ENCODE data around the gene THTPA. TPM values are rescaled to one million over a fixed set of nuclear protein-coding genes. Genes with fewer than 3 reads are reported as not detected.

Gene THTPA, protein sequence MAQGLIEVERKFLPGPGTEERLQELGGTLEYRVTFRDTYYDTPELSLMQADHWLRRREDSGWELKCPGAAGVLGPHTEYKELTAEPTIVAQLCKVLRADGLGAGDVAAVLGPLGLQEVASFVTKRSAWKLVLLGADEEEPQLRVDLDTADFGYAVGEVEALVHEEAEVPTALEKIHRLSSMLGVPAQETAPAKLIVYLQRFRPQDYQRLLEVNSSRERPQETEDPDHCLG
- 8.5 and 9.0 TPM in 2 replicates for total RNA-seq (2014; rRNA removed; shearing (Covaris generic))

DNA sequence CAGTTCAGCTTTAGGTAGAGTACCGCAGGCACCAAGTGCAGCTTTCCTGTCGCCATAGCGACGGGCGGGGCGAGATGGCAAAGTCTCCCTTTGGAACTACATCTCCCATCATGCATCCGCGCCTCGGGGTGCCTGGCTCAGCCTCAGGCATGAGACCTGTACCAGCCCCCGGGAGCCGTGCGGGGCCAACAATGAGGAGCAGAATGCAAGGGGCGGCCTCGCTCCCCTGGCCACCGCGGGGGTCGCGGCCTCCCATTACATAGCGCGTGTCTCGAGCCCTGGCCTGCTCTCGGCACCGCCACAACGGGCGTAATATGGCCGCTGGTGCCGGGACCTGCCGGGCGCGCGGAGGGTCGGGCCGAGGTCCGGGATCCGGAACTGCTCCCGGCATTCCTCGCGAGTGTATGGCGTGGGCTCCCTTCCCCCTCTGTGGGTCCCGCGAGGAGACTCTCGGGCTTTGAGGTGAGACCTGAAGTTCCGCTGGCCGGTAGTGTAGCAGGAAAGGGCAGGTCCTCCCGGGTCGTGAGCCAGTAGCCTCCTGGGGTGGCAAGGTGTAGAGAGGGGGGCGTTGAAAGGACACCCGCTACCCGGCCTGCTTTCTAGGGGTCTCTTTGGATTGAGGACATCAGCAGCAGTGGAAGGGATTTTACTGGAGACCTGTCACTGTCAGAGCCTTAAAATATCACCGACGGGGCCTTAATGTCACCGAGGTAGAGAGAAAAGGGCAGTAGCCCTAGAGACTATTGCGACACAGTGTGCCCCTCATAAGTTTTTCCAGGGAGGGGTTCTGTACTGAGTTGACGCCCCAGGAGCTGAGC is at the start of gene THTPA:
Gene THTPA (plus strand): TSS at position 390 of the 818 bp plus-strand sequence. CDS start 487 bp downstream, outside the sequence.
- DNase-seq (ENCODE audit: low read depth) = peak; percentile 94

DNA sequence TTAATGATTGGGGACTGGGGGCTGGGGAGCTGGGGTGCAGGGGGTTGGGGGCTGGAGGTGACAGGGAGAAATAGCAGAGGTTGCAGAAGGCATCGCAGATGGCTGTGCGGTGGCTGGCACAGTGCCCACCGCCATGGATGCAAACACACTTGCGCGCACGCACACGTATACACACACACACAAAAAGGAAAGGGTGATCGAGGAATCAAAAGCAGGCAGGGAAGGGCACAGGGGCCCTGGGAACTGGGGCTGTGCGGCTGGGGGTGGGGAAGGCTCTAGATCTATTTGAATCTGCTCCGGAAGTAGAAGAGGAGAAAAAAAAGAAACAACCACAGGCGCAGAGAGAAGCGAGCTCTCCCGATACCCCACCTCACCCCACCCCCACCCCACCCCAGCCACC is 43.9 kb upstream of the THTPA start:
- no peak for DNase-seq (ENCODE audit: low read depth)

DNA sequence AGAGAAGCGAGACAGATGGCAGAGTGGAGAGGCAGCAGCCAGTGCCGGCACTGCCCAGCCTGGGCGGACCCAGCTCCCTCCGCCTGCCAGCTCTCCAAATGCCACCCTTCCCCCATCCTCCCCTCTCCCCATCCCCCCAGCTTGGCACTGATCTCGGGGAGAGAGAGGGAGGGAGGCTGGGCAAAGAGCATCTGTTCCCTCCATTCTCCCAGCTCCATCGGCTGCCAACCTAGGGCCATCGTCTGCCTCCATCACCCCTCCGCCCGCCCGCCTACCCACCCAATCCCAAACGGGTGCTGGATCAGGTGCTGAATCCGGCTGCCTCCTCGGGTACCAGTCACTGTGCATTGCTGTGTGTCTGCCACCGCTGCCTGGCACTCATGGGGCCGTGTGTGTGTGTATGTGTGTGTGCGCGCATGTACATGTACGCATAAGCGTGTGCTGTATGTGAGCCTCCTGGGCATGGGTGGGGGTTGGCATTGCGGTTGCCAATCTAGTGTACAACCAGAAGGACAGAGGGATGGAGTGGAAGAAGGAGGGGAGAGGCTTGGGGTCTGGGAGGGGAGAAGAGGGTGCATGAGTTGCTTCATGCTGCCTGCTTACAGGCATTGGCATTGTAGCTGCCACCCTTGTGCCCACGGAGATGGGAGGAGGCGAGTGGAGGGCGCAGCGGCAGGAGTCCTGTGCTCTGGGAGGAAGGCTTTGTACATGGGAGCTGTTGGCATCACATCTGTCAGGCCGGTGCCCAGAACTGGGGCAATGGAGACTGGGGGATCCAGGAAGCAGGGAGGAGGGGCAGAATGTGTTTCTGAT is 42.9 kb upstream of the THTPA start:
- DNase-seq (ENCODE audit: low read depth) = no peak

DNA sequence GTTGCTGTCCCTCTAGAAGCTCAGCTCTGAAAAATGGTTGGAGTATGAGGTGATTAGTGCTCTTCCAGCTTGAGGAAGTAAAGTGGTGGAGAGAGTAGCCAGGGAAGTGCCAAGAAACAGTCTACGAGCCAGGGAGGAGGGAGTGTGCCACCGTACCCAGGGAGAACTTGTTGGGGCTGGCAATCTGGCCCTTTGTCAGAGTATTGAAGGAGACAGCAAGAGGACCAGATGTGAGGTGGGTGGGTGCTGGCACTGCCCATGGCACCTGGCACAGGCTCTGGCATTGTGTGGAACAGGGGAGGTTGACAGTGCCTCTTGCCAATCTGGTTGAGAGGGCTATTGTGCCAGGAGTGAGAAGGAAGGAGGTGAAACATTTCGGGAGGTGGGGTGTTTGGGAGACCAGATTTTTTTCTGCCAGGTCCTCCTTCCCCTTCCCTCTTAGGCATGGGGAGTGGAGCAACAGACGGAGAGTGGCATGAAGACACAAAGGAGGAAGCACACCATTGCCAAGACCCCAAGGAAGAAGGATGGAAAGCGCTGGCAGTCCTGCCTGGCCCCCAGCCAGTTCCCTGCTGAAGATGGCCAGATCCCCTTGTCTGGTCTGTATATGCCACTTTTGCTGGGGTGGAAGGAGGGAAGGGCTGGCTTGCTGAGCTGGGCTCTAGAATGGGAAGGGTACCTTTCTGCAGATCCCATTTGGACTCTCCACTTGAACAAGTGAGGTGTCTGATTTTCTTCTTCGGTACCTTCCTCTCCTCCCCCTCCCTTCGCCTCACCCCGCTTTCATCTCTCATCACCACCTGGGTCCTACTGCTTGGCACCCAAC is 42.0 kb upstream of the THTPA start:
- no peak for DNase-seq (ENCODE audit: low read depth)

DNA sequence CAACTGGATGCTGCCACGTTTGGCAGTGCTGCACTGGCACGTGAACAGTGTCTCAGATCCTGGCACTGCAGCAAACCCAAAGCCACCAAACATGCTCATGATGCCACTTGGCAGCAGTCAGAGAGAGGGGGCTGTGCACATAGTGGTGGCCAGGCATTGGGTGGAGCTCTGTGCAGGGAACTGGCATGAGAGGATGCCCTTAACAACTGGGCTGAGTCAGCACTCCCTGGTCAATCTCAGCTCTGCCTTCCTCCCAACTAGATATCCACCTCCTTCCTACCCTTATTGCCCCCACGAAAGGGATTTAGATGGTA is 41.5 kb upstream of the THTPA start:
- no peak for DNase-seq (ENCODE audit: low read depth)

DNA sequence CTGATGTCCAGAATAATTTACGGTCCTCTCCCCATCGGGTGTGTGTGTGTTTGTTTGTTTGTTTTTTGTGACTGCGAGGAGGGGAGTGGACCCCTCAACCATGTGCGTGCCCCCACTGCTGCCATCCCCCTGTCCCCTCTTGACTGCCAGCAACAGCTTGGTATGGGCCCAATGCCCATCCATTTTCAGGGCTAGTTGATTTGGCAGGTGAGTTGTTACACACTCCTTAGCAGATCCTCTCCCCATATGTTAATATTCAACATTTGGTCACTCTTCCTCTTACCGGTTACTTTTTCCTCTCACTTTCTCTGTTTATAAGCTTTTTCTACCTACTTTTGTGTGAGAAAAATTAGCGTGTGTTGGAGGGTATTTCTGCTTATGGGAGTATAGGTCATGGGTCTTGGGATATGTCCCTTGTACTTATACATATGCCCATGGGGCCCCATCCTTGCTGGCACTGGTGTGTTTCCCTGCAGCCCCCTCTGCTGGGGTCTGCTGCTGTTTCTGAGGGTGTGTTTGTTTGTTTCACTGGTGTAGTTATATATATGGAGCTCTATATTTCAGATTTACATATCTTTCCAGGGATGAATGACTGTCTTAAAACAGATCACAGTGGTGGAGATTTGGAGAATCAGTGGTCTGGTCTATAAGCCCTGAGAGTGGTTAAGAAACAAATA is 38.3 kb upstream of the THTPA start:
- no peak for DNase-seq (ENCODE audit: low read depth)

DNA sequence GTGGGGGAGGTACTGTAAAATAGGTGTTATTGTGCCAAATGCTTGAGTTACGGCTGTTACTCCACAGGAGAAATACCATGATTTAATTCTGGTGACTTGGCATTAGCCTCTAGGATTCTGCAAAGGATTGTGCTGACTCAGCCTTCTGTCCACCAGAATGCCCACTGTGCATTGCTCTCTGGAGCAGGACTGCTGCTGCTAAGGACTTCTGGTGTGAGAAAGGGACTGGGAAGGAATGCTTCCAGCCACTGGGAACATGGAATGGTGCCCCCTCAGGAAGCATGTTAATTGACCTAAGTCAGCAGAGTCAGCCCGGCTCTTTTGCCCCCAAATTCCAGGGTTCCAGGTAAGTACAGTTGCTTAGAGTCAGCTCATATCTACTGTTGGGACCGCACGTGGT is 37.4 kb upstream of the THTPA start:
- no peak for DNase-seq (ENCODE audit: low read depth)

DNA sequence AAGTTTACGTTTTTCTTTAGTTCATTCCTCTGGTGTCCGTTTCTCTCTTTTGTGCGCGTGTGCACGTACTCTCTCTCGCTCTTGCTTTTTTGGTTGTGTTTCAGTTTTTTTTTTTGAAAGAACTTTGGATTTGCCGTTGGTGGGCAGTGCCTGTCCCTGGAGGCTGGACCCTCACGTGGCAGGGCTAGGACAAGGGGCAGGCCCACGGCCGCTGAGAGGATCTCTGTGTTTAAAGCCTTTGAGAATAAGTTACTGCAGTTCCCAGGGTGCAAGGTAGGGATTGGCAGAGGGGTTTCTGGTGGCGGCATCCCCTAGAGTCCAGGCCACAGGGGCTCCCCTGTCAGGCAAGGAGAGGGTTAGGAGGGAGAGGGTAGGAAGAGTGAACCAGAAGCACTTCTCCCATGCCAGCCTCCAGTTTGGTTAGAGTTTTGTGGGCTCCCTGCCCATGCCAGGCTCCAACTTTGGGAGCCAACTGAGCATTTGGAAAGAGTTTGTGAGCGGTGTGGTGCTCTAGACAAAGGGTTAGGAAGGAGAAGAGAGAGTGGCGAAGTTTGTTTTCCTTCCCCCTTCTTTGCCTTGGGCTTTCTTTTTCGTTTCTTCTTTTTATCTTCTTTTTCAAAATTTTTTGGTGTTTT is 35.1 kb upstream of the THTPA start:
- no peak for DNase-seq (ENCODE audit: low read depth)

DNA sequence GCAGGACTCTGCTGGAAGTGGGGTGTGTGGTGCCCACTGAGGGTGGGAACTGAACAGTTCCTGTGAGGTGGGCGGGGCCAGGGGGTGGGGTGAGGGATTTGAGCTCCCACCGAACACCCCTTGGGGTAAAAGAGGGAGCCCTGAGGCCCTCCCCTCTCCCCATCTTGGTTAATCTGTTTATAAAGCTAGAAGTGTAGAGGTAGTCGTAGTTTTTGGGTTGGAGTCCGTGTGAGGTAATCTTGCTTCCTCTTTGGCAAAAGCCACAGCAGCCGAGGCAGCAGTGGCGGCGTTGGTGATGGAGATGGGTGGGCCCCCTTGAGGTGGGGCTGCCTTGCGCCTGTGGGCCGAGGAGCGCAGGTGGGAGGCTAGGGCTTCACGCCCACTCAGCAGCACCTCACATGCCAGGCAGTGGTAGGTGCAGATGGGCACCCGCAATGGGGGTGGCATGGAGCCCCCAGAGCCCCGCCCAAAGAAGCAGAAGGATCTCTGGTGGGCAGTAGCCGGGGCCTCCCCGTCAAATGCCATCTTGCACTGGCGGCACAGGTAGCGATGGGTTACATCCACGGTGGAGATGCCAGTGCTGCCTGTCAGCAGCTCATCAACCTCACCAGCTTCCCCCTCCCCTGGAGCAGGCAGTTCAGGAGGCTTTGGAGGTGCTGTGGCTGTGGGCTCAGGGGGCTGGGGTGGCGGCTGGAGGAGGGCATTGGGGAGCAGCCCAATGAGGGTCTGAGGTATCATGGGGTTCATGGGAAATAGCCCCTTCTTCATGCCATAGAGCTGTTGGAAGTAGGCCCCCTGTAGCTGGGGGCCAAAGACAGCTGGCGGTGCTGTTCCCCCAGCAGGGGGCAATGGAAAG is 34.1 kb upstream of the THTPA start:
- no peak for DNase-seq (ENCODE audit: low read depth)

DNA sequence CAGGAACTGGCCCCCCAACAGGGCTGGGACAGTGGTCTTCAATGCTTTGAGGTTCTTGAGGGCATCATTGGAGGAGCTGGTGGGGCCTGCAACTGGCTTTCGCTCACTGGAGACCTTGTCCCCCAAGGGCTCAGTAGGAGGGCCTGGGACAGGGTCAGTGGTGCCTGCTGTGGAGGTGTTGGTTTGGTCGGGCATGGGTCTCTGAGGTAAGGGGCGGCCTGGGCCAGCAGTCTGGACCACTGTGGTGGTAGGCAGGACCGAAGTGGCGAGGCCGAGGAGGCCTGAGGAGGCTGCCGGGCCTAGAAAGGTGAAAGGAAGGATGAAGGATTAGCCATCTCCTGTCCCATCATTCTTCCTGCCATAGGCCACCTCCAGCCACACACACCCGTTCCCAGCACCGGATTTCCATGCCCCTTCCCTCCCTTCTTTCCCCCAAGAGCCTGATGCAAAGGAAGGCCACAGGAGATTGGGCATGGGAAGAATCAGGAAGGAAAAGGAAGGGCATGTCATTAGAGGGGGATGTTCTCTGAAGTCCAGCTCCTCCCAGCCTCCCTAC is 33.4 kb upstream of the THTPA start:
- no peak for DNase-seq (ENCODE audit: low read depth)

DNA sequence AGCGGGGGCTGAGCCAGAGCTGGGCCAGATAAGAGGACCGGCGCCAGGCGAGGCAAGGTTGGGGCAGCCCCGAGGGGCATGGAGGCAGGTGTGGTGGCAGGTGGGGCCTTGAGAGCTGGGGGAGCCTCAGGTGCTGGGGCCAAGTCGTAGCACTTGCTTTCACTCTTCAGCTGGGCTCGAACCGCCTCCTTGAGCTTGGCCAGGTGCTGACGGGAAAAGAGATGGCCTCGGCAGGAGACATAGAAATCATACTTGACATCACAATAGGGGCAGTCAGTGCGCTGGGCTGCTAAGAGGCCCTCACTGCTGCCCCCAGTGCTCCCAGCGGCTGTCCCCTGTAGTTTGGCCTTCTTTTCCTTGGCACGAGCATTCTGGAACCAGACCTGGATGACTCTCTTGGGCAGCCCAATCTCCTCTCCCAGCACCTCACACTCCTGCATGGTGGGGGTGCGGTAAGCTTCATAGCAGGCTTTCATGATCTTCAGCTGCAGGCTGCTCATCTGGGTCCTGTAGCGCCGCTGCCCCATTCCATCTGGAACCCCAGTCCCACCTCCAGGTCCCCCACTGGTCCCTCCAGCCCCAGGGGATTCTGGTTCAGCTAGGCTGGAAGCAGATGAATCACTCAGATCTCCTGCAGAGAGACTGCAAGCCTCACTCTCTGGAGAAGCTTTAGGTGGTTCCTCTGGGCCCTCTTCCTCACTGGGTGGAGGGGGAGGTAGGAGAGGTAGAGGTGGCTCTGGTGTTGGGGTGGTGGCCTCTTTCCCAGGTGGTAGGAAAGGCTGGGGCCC is 32.6 kb upstream of the THTPA start:
- DNase-seq (ENCODE audit: low read depth) = no peak

DNA sequence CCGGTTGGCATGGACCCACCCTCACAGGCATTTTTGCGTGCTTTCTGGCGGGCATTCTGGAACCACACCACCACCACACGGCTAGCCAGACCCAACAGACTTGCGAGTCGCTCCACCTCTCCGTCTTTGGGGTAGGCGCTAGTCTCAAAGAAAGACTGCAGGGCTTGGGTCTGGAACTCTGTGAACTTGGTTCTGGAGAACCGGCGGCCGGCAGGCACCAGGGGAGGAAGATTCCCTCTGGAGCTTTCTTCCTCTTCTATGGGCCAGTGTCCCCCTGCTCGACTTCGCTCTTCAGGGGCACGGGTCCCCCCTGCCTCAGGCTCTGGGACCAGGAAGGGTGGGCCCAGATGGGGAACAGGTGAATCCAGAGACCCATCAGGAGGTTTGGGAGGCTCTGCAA is 31.1 kb upstream of the THTPA start:
- DNase-seq (ENCODE audit: low read depth) = no peak

DNA sequence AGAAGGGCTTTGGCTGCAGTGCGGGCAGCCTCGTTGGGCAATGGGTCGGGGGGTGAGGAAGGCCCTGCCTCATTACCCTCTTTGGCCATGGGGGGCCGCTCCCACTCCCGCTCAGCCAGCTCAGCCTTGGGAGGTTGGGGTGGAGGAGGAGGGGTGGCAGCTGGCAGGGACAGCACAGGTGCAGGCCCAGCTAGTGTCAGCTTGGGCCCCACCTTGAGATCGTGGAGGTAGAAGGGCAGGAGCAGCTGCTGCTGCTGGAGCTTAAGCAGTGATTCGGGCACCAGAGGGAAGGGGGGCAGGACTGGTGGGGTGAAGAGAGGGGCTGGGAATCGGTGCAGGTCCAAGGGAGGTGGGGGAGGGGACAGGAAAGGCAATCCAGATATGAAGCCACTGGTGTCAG is 30.5 kb upstream of the THTPA start:
- DNase-seq (ENCODE audit: low read depth) = no peak

DNA sequence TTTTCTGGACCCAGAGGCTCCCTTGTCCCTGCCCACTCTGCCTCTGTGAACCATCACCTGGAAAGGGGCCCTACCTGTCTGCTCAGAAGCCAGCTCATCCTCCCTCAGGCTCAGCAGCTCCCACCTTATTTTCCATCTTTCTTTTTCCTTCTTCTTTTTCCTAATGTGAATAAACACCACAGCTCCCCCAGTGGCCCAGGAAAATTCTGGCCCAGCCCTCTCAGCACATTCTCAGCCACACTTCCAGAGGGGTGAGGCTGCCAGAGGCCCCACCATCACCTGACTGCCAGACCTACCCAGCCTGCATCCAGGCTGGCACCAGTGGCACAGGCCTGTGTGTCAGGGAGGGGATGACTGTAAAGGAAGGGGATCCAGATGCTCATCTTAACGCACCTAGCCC is 27.5 kb upstream of the THTPA start:
- no peak for DNase-seq (ENCODE audit: low read depth)

DNA sequence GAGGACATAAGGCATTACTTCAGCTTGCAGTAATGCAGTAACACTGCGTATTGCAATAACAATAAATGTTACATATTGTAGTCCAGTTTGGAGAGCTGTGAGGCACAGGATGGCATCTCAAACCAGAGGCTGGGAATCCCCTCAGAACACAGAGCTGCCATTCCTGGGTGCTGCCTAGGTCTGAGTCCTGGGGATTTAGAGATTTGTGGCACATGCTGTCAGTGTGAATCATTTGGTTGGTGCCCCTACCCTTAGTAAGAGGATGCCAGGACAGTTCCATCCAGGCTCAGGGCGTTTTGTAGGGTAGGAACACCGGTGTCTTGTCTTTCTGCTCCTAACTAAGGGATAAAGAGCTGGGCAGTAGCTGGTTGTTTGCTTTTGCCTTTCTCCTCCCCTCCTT is 27.1 kb upstream of the THTPA start:
- DNase-seq (ENCODE audit: low read depth) = no peak

DNA sequence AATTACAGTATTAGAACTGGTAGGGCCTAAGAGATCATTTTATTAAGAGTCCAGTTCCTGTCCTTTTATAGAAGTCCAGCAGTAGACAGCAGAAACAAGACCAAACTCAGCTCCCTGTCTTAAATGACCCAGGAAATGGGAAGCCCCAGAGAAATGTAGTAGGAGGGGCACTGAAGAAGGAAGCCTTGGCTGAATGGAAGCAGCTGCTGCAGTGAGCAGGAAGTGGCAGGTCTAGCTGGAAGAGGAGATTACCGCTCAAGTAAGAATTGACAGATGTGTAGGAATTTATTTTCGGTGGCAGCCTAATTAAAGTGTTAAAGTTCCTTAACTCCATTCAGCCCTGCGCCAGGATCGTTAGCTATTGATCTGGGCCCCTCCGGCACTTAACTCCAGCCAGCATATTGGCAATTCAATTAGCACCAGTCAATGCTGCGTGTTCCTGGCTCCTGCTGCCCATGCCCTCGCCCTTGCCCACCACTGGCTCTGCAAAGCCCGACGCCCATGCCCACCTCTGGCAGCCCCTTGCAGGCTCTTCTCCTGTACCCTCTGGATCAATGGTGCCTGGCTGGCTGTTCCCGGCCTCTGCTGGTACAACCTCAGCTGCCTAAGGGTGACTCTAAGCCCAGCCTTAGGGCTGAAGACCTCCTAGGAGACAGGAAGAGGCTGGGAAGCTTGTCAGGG is 25.6 kb upstream of the THTPA start:
- no peak for DNase-seq (ENCODE audit: low read depth)

DNA sequence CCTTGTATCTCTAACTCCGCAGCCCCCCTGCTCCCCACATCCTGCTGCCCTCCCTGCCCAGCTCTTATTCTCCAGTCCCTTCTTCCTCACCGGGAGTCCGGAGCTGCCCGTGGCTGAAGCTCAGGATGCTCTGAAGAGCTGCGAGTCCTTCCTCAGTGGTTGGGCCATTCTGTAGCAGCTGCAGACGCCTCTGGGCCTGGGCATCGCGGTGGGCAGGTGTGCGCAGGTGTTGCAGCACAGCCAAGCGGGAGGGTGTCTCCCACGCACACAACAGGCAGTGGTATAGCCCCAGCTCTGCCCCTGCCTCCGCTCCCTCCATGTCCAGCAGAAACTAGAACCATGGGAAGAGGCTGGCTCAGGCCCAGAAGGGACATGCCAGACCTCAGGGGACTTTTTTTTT is 24.7 kb upstream of the THTPA start:
- no peak for DNase-seq (ENCODE audit: low read depth)

DNA sequence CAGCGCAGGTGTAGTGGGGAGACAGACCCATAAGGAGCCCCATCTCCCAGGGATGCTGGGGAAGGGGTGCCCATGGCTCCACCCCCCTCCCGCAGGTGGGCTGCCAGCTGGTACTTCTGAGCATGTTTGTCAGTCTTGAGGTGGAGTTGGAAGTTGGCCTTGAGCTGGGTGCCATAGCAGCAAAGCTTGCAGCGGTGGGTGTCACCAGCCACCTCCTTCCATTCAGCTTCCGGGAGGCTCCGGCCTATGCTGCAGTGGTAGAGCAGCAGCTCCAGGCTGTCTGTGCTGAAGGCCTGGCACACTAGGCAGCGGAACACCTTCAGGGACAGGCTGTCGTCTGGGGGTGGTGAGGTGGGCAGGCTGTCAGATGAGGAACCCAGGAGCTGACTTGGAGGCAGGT is 23.4 kb upstream of the THTPA start:
- DNase-seq (ENCODE audit: low read depth) = no peak

All from Daoy (cell line).